ENCODE measurements around the gene MYOF.

The MYOF gene

DNA sequence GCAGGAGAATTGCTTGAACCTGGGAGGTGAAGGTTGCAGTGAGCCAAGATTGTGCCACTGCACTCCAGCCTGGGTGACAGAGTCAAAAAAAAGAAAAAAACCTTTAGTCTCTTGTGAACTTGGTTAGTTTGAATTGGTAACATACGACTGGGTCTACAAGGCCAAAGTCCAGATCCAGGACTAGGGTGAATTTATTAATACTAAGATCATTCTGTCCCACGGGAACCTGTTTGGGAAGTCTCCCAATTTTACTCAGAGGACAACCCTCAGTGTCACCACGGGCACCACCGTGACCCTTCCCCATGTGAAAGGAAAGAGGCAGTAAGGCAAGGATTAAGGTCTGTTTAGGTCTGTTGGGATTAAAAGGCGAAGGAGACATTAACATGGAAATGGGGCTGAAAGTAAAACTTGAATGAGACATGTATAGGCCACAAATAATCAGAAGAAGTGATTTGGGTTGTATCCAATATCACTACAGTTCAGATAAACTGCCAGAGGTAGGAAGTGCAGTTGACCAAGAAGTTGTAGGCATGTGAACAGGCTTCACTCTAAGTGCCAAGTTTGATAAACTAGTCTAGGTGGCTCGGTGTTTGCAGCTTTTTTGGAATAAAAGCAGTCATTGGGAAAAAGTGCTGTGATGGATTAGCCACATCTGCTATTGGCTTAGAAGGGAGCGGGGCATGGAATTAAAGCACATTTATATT is 30.7 kb downstream of the MYOF start:
- H2AFZ ChIP-seq (ENCODE audit: low read depth) = no peak overlapping the region
- H4K20me1 ChIP-seq (ENCODE audit: insufficient read depth) = no peaks in the 10 kb centered on the region
- H3K27ac ChIP-seq = no peak overlapping the region
- no peaks in the 10 kb centered on the region for H3K27me3 ChIP-seq (ENCODE audit: insufficient read depth, low read depth)
- H3K79me2 ChIP-seq (ENCODE audit: insufficient read depth, low read depth) = no peaks in the 10 kb centered on the region
- H3K4me3 ChIP-seq (IDR thresholded peaks at IDR 0.05; ENCODE audit: insufficient read depth, low read depth, low read length) = no peak overlapping the region
- TF ChIP-seq, protein P1, sequence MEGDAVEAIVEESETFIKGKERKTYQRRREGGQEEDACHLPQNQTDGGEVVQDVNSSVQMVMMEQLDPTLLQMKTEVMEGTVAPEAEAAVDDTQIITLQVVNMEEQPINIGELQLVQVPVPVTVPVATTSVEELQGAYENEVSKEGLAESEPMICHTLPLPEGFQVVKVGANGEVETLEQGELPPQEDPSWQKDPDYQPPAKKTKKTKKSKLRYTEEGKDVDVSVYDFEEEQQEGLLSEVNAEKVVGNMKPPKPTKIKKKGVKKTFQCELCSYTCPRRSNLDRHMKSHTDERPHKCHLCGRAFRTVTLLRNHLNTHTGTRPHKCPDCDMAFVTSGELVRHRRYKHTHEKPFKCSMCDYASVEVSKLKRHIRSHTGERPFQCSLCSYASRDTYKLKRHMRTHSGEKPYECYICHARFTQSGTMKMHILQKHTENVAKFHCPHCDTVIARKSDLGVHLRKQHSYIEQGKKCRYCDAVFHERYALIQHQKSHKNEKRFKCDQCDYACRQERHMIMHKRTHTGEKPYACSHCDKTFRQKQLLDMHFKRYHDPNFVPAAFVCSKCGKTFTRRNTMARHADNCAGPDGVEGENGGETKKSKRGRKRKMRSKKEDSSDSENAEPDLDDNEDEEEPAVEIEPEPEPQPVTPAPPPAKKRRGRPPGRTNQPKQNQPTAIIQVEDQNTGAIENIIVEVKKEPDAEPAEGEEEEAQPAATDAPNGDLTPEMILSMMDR (conservative IDR thresholded peaks at IDR 0.05; ENCODE audit: low read depth, low read length) = no peak
- H3K4me1 ChIP-seq (ENCODE audit: low read depth, poor library complexity, severe bottlenecking) = no peaks in the 10 kb centered on the region
- H3K36me3 ChIP-seq (ENCODE audit: insufficient read depth) = no peaks in the 10 kb centered on the region
- no peak overlapping the region for H3K9ac ChIP-seq
- no peak overlapping the region for H3K4me2 ChIP-seq

DNA sequence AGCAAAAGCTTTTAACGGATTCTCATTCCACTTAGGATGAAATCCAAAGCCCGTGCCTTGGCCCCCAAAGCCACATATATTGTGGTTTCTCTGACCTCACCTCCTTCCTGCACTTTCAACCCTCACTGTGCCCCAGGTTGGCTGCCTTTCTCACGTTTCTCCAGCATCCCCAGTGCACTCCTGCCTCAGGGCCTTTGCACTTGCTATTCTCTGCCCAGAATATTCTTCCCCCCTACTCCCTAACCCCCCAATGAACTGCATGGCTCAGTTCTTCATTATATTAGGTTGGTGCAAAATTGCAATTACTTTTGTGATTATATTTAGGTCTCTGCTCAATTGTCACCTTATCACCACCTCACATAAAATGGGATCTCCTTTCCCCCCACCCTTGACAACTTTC is 34.2 kb downstream of the MYOF start:
- Histone ChIP-seq H3K27me3 (ENCODE audit: insufficient read depth, low read depth) (no peaks in the 10 kb centered on the region), H3K36me3 (ENCODE audit: insufficient read depth) (no peaks in the 10 kb centered on the region), H3K79me2 (ENCODE audit: insufficient read depth, low read depth) (no peaks in the 10 kb centered on the region), H4K20me1 (ENCODE audit: insufficient read depth) (no peaks in the 10 kb centered on the region), H3K9ac (no peak overlapping the region), H3K27ac (no peak overlapping the region), H3K4me1 (ENCODE audit: low read depth, poor library complexity, severe bottlenecking) (no peaks in the 10 kb centered on the region), H2AFZ (ENCODE audit: low read depth) (no peak overlapping the region), H3K4me2 (no peak overlapping the region), H3K4me3 (IDR thresholded peaks at IDR 0.05; ENCODE audit: insufficient read depth, low read depth, low read length) (no peak overlapping the region)
- TF ChIP-seq, protein P1 (conservative IDR thresholded peaks at IDR 0.05; ENCODE audit: low read depth, low read length) = no peak

DNA sequence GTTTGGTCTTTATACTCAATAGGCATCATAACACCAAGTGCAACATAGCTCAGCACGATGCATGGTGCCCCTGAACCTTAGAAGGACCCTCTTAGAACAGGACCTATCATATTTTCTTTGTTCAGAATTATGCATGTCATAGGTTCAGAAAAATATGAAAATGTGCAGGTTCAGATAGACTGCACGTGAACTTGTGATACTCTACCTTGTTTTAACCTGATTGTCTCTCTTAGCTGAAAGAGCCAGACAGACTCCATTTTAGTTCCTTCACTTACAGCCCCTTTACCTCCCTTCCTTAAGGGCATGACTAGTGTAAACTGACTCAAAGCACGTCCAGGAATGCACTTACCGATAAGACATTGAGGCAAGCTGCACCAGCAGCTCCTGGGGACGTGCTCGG is 35.1 kb downstream of the MYOF start:
- H3K4me3 ChIP-seq (IDR thresholded peaks at IDR 0.05; ENCODE audit: insufficient read depth, low read depth, low read length) = no peak overlapping the region
- H4K20me1 ChIP-seq (ENCODE audit: insufficient read depth) = no peaks in the 10 kb centered on the region
- no peak overlapping the region for H3K9ac ChIP-seq
- H3K27me3 ChIP-seq (ENCODE audit: insufficient read depth, low read depth) = no peaks in the 10 kb centered on the region
- H3K27ac ChIP-seq = no peak overlapping the region
- H3K4me1 ChIP-seq (ENCODE audit: low read depth, poor library complexity, severe bottlenecking) = no peaks in the 10 kb centered on the region
- H3K79me2 ChIP-seq (ENCODE audit: insufficient read depth, low read depth) = no peaks in the 10 kb centered on the region
- no peak overlapping the region for H2AFZ ChIP-seq (ENCODE audit: low read depth)
- no peaks in the 10 kb centered on the region for H3K36me3 ChIP-seq (ENCODE audit: insufficient read depth)
- no peak overlapping the region for H3K4me2 ChIP-seq
- TF ChIP-seq, protein P1 (conservative IDR thresholded peaks at IDR 0.05; ENCODE audit: low read depth, low read length) = no peak

DNA sequence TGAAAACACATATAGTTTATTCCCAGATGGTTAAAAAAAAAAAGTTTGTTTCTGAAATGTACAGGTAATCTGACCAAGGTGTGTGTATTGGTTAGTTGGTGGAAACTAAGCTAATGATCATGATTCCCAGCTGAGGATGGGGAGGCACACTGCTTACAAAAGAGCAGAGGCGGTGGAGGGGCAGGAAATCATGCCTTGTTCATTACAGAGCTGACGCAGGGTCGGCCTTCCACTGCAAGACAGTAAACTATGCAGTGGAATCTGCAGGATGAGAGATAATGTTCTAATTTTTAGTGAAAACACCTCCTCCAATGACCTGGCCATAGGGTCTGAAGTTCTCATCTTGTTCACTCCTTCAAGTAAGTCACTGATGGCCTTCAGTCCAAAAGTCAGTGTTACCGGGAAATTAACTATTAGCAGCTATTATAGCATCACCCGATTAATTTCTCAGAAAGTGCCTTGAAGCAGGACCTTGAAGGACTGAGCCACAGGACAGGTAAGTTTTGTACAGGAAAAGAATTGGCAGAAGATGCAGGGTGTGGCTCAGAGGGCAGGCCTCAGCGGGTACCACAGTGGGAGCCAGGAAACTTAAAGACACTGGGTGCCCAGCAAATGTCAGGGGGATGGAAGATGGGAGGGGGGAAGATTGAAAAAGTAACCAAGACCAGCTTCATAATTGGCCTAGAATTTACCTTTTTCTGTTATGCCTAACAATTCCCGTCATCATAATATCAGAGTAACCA is 36.0 kb downstream of the MYOF start:
- H3K4me2 ChIP-seq = no peak overlapping the region
- no peaks in the 10 kb centered on the region for H3K27me3 ChIP-seq (ENCODE audit: insufficient read depth, low read depth)
- TF ChIP-seq, protein P1 (conservative IDR thresholded peaks at IDR 0.05; ENCODE audit: low read depth, low read length) = no peak
- no peaks in the 10 kb centered on the region for H3K4me1 ChIP-seq (ENCODE audit: low read depth, poor library complexity, severe bottlenecking)
- no peaks in the 10 kb centered on the region for H3K36me3 ChIP-seq (ENCODE audit: insufficient read depth)
- H3K4me3 ChIP-seq (IDR thresholded peaks at IDR 0.05; ENCODE audit: insufficient read depth, low read depth, low read length) = no peak overlapping the region
- no peaks in the 10 kb centered on the region for H4K20me1 ChIP-seq (ENCODE audit: insufficient read depth)
- no peaks in the 10 kb centered on the region for H3K79me2 ChIP-seq (ENCODE audit: insufficient read depth, low read depth)
- no peak overlapping the region for H3K9ac ChIP-seq
- no peak overlapping the region for H2AFZ ChIP-seq (ENCODE audit: low read depth)
- no peak overlapping the region for H3K27ac ChIP-seq
